Activated naive CD8-positive, alpha-beta T cell treated with anti-CD3 and anti-CD28 coated beads, Interleukin-2, amount 10 ng/mL, durations not matched to agents 7 days and 5 days (primary cell): ENCODE results near the gene ZBTB20. TPM values are rescaled to one million over a fixed set of nuclear protein-coding genes. Genes with fewer than 3 reads are reported as not detected.

Source experiments
- ATAC-seq: fragments of 150-1000 bp; cut with Tn5 transposase; one replicate; pipeline ENCODE4 v1.10.0; 2021; ENCODE audit warnings: low read depth, moderate library complexity
- POLR2A ChIA-PET: fragments of 350-600 bp; sonication (Branson Sonifier 250); formaldehyde crosslinking; loops from one replicate; lab custom pipeline; 2021; ENCODE audit warnings: antibody characterized with exemption; lab: Charles Lee
- DNase-seq: peaks from one replicate; pipeline ENCODE4 v3.0.0; 2021
- H3K27ac Mint-ChIP-seq: one replicate; pipeline ENCODE4 v1.8.0; 2022; ENCODE audit warnings: mild to moderate bottlenecking, mixed read lengths
- H3K27me3 Mint-ChIP-seq: one replicate; pipeline ENCODE4 v1.8.0; 2022; ENCODE audit warnings: mild to moderate bottlenecking, moderate library complexity, mixed read lengths
- H3K36me3 Mint-ChIP-seq: one replicate; pipeline ENCODE4 v1.8.0; 2021; ENCODE audit warnings: mild to moderate bottlenecking, mixed read lengths
- H3K4me1 Mint-ChIP-seq: one replicate; pipeline ENCODE4 v1.8.0; 2021; ENCODE audit warnings: mixed read lengths
- H3K4me3 Mint-ChIP-seq: one replicate; pipeline ENCODE4 v1.8.0; 2022; ENCODE audit warnings: mild to moderate bottlenecking, moderate library complexity, mixed read lengths
- H3K9me3 Mint-ChIP-seq: one replicate; pipeline ENCODE4 v1.8.0; 2021; ENCODE audit warnings: mixed read lengths
- total RNA-seq, 2 experiments: library from RNA; stranded (reverse); gene quantifications; one replicate each; pipeline ENCODE4 v1.2.3, GENCODE V29; 2021

The ZBTB20 gene
- total RNA-seq, 2 experiments from 2014 or later, result 27.4 to 31.3 TPM

- POLR2A ChIA-PET, result no interaction called here
- no peaks in the 10 kb centered on the region for H3K9me3 Mint-ChIP-seq
- H3K27me3 Mint-ChIP-seq, result peaks cover 5% of the 10 kb centered on the region
- H3K36me3 Mint-ChIP-seq, result peaks cover 1% of the 10 kb centered on the region
- H3K4me1 Mint-ChIP-seq, result peaks cover 13% of the 10 kb centered on the region
- H3K27ac Mint-ChIP-seq, result no peak overlapping the region
- ATAC-seq (no peak), DNase-seq (no peak)
- no peak overlapping the region for H3K4me3 Mint-ChIP-seq
Observed at GRCh38 chr3:114504941-114505628, 642.0 kb downstream of the ZBTB20 start.

GRCh38 chr3:114502204-114502603, 644.9 kb downstream of the ZBTB20 start:
- peak; percentile 32 for ATAC-seq

GRCh38 chr3:114499976-114500375, 647.1 kb downstream of the ZBTB20 start:
- Mint-ChIP-seq H3K27me3 (peaks cover 5% of the 10 kb centered on the region), H3K27ac (no peak overlapping the region), H3K9me3 (no peaks in the 10 kb centered on the region), H3K36me3 (peaks cover 3% of the 10 kb centered on the region), H3K4me1 (peaks cover 24% of the 10 kb centered on the region), H3K4me3 (peak overlapping the region; percentile 50)
- peak; percentile 88 for ATAC-seq
- POLR2A ChIA-PET, result no interaction called here
- DNase-seq, result no peak

More at GRCh38 chr3:114502204-114502603, 644.9 kb downstream of the ZBTB20 start:
- H3K36me3 Mint-ChIP-seq, result peaks cover 3% of the 10 kb centered on the region
- H3K4me3 Mint-ChIP-seq, result peak overlapping the region; percentile 32
- no peak overlapping the region for H3K27ac Mint-ChIP-seq
- POLR2A ChIA-PET, result no interaction called here
- H3K27me3 Mint-ChIP-seq, result peaks cover 5% of the 10 kb centered on the region
- H3K9me3 Mint-ChIP-seq, result no peaks in the 10 kb centered on the region
- H3K4me1 Mint-ChIP-seq, result peaks cover 24% of the 10 kb centered on the region
- DNase-seq, result no peak

GRCh38 chr3:114498539-114499370, 648.3 kb downstream of the ZBTB20 start:
- Mint-ChIP-seq H3K4me3 (no peak overlapping the region), H3K27me3 (peaks cover 5% of the 10 kb centered on the region), H3K27ac (no peak overlapping the region), H3K36me3 (peaks cover 6% of the 10 kb centered on the region), H3K9me3 (no peaks in the 10 kb centered on the region), H3K4me1 (peaks cover 32% of the 10 kb centered on the region)
- DNase-seq (no peak), ATAC-seq (no peak)
- POLR2A ChIA-PET, result no interaction called here

GRCh38 chr3:114496874-114497273, 650.2 kb downstream of the ZBTB20 start:
- no peak for ATAC-seq
- H3K9me3 Mint-ChIP-seq, result no peaks in the 10 kb centered on the region
- POLR2A ChIA-PET, result no interaction called here
- no peak overlapping the region for H3K4me3 Mint-ChIP-seq
- no peak overlapping the region for H3K27ac Mint-ChIP-seq
- peaks cover 5% of the 10 kb centered on the region for H3K36me3 Mint-ChIP-seq
- no peak for DNase-seq
- H3K4me1 Mint-ChIP-seq, result peaks cover 25% of the 10 kb centered on the region
- H3K27me3 Mint-ChIP-seq, result no peaks in the 10 kb centered on the region

- DNase-seq (no peak), ATAC-seq (no peak)
- H3K36me3 Mint-ChIP-seq, result peaks cover 5% of the 10 kb centered on the region
- no peak overlapping the region for H3K4me3 Mint-ChIP-seq
- H3K27ac Mint-ChIP-seq, result no peak overlapping the region
- POLR2A ChIA-PET, result no interaction called here
- H3K27me3 Mint-ChIP-seq, result no peaks in the 10 kb centered on the region
- no peaks in the 10 kb centered on the region for H3K9me3 Mint-ChIP-seq
- peaks cover 22% of the 10 kb centered on the region for H3K4me1 Mint-ChIP-seq
Observed at GRCh38 chr3:114496466-114496865, 650.6 kb downstream of the ZBTB20 start.

GRCh38 chr3:114496021-114496434, 651.1 kb downstream of the ZBTB20 start:
- POLR2A ChIA-PET, result interaction anchor here (0.7 kb wide), 1 partner anchor 85 kb away, joined by 6 read pairs; no protein-coding TSS in a partner anchor
- peaks cover 22% of the 10 kb centered on the region for H3K4me1 Mint-ChIP-seq
- DNase-seq, result no peak
- no peak overlapping the region for H3K4me3 Mint-ChIP-seq
- H3K36me3 Mint-ChIP-seq, result peaks cover 5% of the 10 kb centered on the region
- no peak for ATAC-seq
- no peak overlapping the region for H3K27ac Mint-ChIP-seq
- H3K9me3 Mint-ChIP-seq, result no peaks in the 10 kb centered on the region
- no peaks in the 10 kb centered on the region for H3K27me3 Mint-ChIP-seq

GRCh38 chr3:114494498-114494897, 652.6 kb downstream of the ZBTB20 start:
- no peaks in the 10 kb centered on the region for H3K9me3 Mint-ChIP-seq

GRCh38 chr3:114490829-114491228, 656.3 kb downstream of the ZBTB20 start:
- Mint-ChIP-seq H3K9me3 (no peaks in the 10 kb centered on the region), H3K4me1 (peaks cover 7% of the 10 kb centered on the region), H3K27ac (no peak overlapping the region), H3K27me3 (no peaks in the 10 kb centered on the region), H3K4me3 (no peak overlapping the region), H3K36me3 (peaks cover 5% of the 10 kb centered on the region)
- POLR2A ChIA-PET, result no interaction called here
- ATAC-seq, result no peak
- no peak for DNase-seq

More at GRCh38 chr3:114494498-114494897, 652.6 kb downstream of the ZBTB20 start:
- H3K4me3 Mint-ChIP-seq, result no peak overlapping the region
- H3K4me1 Mint-ChIP-seq, result peaks cover 14% of the 10 kb centered on the region
- POLR2A ChIA-PET, result no interaction called here
- ATAC-seq, result no peak
- no peak for DNase-seq
- H3K36me3 Mint-ChIP-seq, result peaks cover 3% of the 10 kb centered on the region
- H3K27me3 Mint-ChIP-seq, result no peaks in the 10 kb centered on the region
- H3K27ac Mint-ChIP-seq, result no peak overlapping the region

GRCh38 chr3:114487502-114487901, 659.6 kb downstream of the ZBTB20 start:
- no peak overlapping the region for H3K4me3 Mint-ChIP-seq
- no peak for ATAC-seq
- H3K36me3 Mint-ChIP-seq, result peaks cover 2% of the 10 kb centered on the region
- no peak overlapping the region for H3K27ac Mint-ChIP-seq
- H3K9me3 Mint-ChIP-seq, result no peaks in the 10 kb centered on the region
- H3K27me3 Mint-ChIP-seq, result no peaks in the 10 kb centered on the region
- H3K4me1 Mint-ChIP-seq, result no peaks in the 10 kb centered on the region
- no peak for DNase-seq
- POLR2A ChIA-PET, result no interaction called here

GRCh38 chr3:114484919-114485318, 662.2 kb downstream of the ZBTB20 start:
- ATAC-seq, result no peak
- H3K36me3 Mint-ChIP-seq, result peaks cover 2% of the 10 kb centered on the region
- POLR2A ChIA-PET, result no interaction called here
- H3K4me1 Mint-ChIP-seq, result peaks cover 16% of the 10 kb centered on the region
- peaks cover 3% of the 10 kb centered on the region for H3K9me3 Mint-ChIP-seq
- no peak for DNase-seq
- H3K27me3 Mint-ChIP-seq, result no peaks in the 10 kb centered on the region
- no peak overlapping the region for H3K4me3 Mint-ChIP-seq
- no peak overlapping the region for H3K27ac Mint-ChIP-seq

- Mint-ChIP-seq H3K27ac (peak overlapping the region; percentile 28), H3K9me3 (peaks cover 3% of the 10 kb centered on the region), H3K4me3 (peak overlapping the region; percentile 35), H3K4me1 (peaks cover 16% of the 10 kb centered on the region), H3K36me3 (peaks cover 4% of the 10 kb centered on the region), H3K27me3 (no peaks in the 10 kb centered on the region)
- POLR2A ChIA-PET, result no interaction called here
- DNase-seq, result no peak
- ATAC-seq, result peak; percentile 63
Observed at GRCh38 chr3:114481113-114481512, 666.0 kb downstream of the ZBTB20 start.

GRCh38 chr3:114480442-114480841, 666.6 kb downstream of the ZBTB20 start:
- POLR2A ChIA-PET, result no interaction called here
- H3K36me3 Mint-ChIP-seq, result peaks cover 4% of the 10 kb centered on the region
- no peak for ATAC-seq
- H3K4me3 Mint-ChIP-seq, result no peak overlapping the region
- H3K9me3 Mint-ChIP-seq, result peaks cover 3% of the 10 kb centered on the region
- H3K4me1 Mint-ChIP-seq, result peaks cover 16% of the 10 kb centered on the region
- DNase-seq, result no peak
- no peak overlapping the region for H3K27ac Mint-ChIP-seq
- no peaks in the 10 kb centered on the region for H3K27me3 Mint-ChIP-seq

- no peak overlapping the region for H3K4me3 Mint-ChIP-seq
- POLR2A ChIA-PET, result no interaction called here
- ATAC-seq, result no peak
- H3K9me3 Mint-ChIP-seq, result peaks cover 4% of the 10 kb centered on the region
- H3K27me3 Mint-ChIP-seq, result no peaks in the 10 kb centered on the region
- no peak for DNase-seq
- H3K36me3 Mint-ChIP-seq, result peaks cover 4% of the 10 kb centered on the region
- peaks cover 16% of the 10 kb centered on the region for H3K4me1 Mint-ChIP-seq
- no peak overlapping the region for H3K27ac Mint-ChIP-seq
Observed at GRCh38 chr3:114478801-114479200, 668.3 kb downstream of the ZBTB20 start.
